GM23248 (cell line): Measurements from ENCODE around the gene RFT1.

Source experiments
- EZH2 ChIP-seq: fragments of 200-600 bp; sonication (generic); IDR thresholded peaks from 2 replicates; pipeline ENCODE4 v1.6.1; 2018; ENCODE audit warnings: antibody characterized with exemption, mild to moderate bottlenecking; ENCODE audit not compliant: insufficient read depth, poor library complexity, severe bottlenecking
- EZH2phosphoT487 ChIP-seq: fragments of 200-600 bp; sonication (generic); IDR thresholded peaks from 2 replicates; pipeline ENCODE4 v1.6.1; 2018; ENCODE audit warnings: antibody characterized with exemption, moderate library complexity, mild to moderate bottlenecking, low read depth; ENCODE audit not compliant: insufficient read depth

- TF ChIP-seq EZH2 (no peak), EZH2phosphoT487 (no peak)
Measured at GRCh38 chr3:53168175-53168923, 38.1 kb upstream of the RFT1 start.
